PC-9 (cell line): ENCODE measurements around the gene COX18. TPM values are rescaled to one million over a fixed set of nuclear protein-coding genes. Genes with fewer than 3 reads are reported as not detected.

Experiments
- BruUV-seq: library from RNA; stranded (reverse); fragments of 400-500 nt; replicated peaks from 2 replicates; lab custom pipeline; 2021; lab: Mats Ljungman, UMichigan
- CTCF ChIA-PET: fragments of 300-600 bp; sonication (Branson Sonifier 250); formaldehyde crosslinking; loops from one replicate; lab custom pipeline; 2022; ENCODE audit warnings: antibody characterized with exemption; lab: Charles Lee
- POLR2A ChIA-PET: fragments of 300-600 bp; sonication (Branson Sonifier 250); formaldehyde crosslinking; loops from one replicate; lab custom pipeline; 2022; ENCODE audit warnings: antibody characterized with exemption; ENCODE audit not compliant: unreplicated experiment; lab: Charles Lee
- DNase-seq, 2 experiments: peaks; one replicate each; pipeline versions ENCODE4 v3.0.0 to v3.0.0-alpha.2; 2015 to 2022; ENCODE audit warnings: mixed read lengths in 1 of 2
- H2AFZ ChIP-seq: fragments of 200-600 bp; sonication (generic); 2 replicates; pipeline ENCODE4 v1.8.1; 2017; ENCODE audit warnings: antibody characterized with exemption
- H3F3A ChIP-seq: fragments of 200-600 bp; sonication (generic); 2 replicates; pipeline ENCODE4 v1.8.1; 2017; ENCODE audit warnings: antibody characterized with exemption, mild to moderate bottlenecking, low read depth; ENCODE audit not compliant: insufficient read depth
- H3K27ac ChIP-seq: fragments of 200-600 bp; sonication (generic); 2 replicates; pipeline ENCODE4 v1.6.1; 2016; ENCODE audit warnings: mixed run types
- H3K27me3 ChIP-seq: fragments of 200-600 bp; sonication (generic); 2 replicates; pipeline ENCODE4 v1.6.1; 2016; ENCODE audit warnings: low read depth, mixed run types; ENCODE audit not compliant: insufficient read depth
- H3K36me3 ChIP-seq: fragments of 200-600 bp; sonication (generic); 2 replicates; pipeline ENCODE4 v1.6.1; 2016; ENCODE audit warnings: low read depth, mixed run types
- H3K4me1 ChIP-seq: fragments of 200-600 bp; sonication (generic); replicated peaks from 2 replicates; pipeline ENCODE4 v1.6.1; 2016; ENCODE audit warnings: mixed run types; ENCODE audit not compliant: insufficient read depth
- H3K4me2 ChIP-seq: fragments of 200-600 bp; sonication (generic); 2 replicates; pipeline ENCODE4 v1.6.1; 2017; ENCODE audit warnings: mixed run types
- H3K4me3 ChIP-seq: fragments of 200-600 bp; sonication (generic); 2 replicates; pipeline ENCODE4 v1.6.1; 2016; ENCODE audit warnings: mixed run types
- H3K79me2 ChIP-seq: fragments of 200-600 bp; sonication (generic); 2 replicates; pipeline ENCODE4 v1.6.1; 2017; ENCODE audit warnings: low read depth, mixed run types
- H3K9me2 ChIP-seq: fragments of 200-600 bp; sonication (generic); 2 replicates; pipeline ENCODE4 v1.8.1; 2017; ENCODE audit warnings: mild to moderate bottlenecking; ENCODE audit not compliant: insufficient read depth
- H3K9me3 ChIP-seq: fragments of 200-600 bp; sonication (generic); 2 replicates; pipeline ENCODE4 v1.8.1; 2016; ENCODE audit warnings: low read depth; ENCODE audit not compliant: insufficient read depth
- H4K20me1 ChIP-seq: fragments of 200-600 bp; sonication (generic); 2 replicates; pipeline ENCODE4 v1.8.1; 2017; ENCODE audit not compliant: insufficient read depth
- EZH2 ChIP-seq: fragments of 200-600 bp; sonication (generic); IDR thresholded peaks from 2 replicates; pipeline ENCODE4 v1.8.0; 2017; ENCODE audit warnings: antibody characterized with exemption, low read depth
- intact Hi-C: fragments of 100-400 bp; cut with micrococcal nuclease; formaldehyde crosslinking; loops from one replicate; pipeline ENCODE4 v1.10.0; 2022; ENCODE audit not compliant: unreplicated experiment
- total RNA-seq: library from RNA; stranded (reverse); gene quantifications from 2 replicates; pipeline ENCODE4 v1.2.3, GENCODE V29; 2021
- TF ChIP-seq, protein P1 (sequence below): fragments of 200-600 bp; sonication (generic); conservative IDR thresholded peaks from 2 replicates; pipeline ENCODE4 v1.6.1; 2017; ENCODE audit warnings: mixed run types, antibody characterized with exemption, mild to moderate bottlenecking, moderate library complexity

Gene COX18
- total RNA-seq, 1 experiment from 2014 or later: 8.0 TPM

DNA sequence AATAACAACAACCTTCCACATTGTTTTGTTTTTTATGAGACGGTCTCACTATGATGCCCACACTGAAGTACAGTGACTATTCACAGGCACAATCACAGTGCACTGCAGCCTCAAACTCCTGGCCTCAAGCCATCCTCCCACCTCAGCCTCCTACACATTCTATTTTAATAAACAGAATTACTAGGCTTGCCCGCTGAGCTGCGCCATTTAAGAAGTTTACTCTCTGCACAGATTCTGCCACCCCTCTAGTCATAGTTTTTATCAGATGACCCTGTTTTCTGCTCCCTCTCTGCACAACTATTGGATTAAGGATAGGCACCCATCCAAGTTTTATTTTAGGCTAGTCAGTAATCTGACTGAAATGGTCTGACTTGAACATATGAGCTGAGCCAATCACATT lies 11.3 kb upstream of the COX18 start:
- intact Hi-C loops: no loop called here
- DNase-seq: no peak
- no peaks in the 10 kb centered on the region for H3K4me1 ChIP-seq
- no peaks in the 10 kb centered on the region for H3K27me3 ChIP-seq
- BruUV-seq: no TSS peak
- H3K79me2 ChIP-seq: no peaks in the 10 kb centered on the region
- H3K9me3 ChIP-seq: no peaks in the 10 kb centered on the region
- no peak overlapping the region for H3K4me2 ChIP-seq
- H3K36me3 ChIP-seq: peaks cover 7% of the 10 kb centered on the region; the same call in 1 of the 2 replicates
- no peak for TF ChIP-seq EZH2
- TF ChIP-seq, protein P1, sequence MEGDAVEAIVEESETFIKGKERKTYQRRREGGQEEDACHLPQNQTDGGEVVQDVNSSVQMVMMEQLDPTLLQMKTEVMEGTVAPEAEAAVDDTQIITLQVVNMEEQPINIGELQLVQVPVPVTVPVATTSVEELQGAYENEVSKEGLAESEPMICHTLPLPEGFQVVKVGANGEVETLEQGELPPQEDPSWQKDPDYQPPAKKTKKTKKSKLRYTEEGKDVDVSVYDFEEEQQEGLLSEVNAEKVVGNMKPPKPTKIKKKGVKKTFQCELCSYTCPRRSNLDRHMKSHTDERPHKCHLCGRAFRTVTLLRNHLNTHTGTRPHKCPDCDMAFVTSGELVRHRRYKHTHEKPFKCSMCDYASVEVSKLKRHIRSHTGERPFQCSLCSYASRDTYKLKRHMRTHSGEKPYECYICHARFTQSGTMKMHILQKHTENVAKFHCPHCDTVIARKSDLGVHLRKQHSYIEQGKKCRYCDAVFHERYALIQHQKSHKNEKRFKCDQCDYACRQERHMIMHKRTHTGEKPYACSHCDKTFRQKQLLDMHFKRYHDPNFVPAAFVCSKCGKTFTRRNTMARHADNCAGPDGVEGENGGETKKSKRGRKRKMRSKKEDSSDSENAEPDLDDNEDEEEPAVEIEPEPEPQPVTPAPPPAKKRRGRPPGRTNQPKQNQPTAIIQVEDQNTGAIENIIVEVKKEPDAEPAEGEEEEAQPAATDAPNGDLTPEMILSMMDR: no peak
- no peak overlapping the region for H3K4me3 ChIP-seq
- ChIA-PET POLR2A (no interaction called here), CTCF (no interaction called here)
- H4K20me1 ChIP-seq: 0 out of 2 replicates have a peak, but pooled peaks cover 6% of the 10 kb centered on the region
- H3K27ac ChIP-seq: no peak overlapping the region
- no peak overlapping the region for H2AFZ ChIP-seq
- H3F3A ChIP-seq: no peaks in the 10 kb centered on the region
- H3K9me2 ChIP-seq: no peaks in the 10 kb centered on the region

DNA sequence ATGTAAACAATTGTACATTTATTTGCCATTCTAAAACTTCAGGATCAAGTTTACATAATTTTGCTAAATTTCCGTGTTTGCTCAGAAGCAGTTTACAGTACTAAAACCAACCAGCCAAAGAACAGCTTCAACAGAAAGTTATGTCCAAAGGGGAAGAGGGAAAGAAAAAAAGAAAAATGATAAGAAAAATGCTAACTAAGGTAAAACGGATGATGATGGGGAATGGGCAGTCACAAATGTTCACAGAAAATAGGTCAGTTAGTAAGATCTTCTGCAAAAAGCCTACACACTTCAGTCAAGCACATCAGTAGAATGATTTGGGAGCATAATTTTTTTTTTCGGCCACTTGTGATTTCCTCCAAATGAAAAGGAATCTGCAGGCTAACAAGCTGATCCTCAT lies 6.3 kb upstream of the COX18 start:
- no TSS peak for BruUV-seq
- no peak overlapping the region for H3K4me3 ChIP-seq
- ChIA-PET CTCF (no interaction called here), POLR2A (no interaction called here)
- intact Hi-C loops: no loop called here
- H3K9me2 ChIP-seq: no peaks in the 10 kb centered on the region
- DNase-seq: no peak
- no peaks in the 10 kb centered on the region for H3K79me2 ChIP-seq
- no peaks in the 10 kb centered on the region for H3K27me3 ChIP-seq
- H3K4me2 ChIP-seq: no peak overlapping the region
- H3F3A ChIP-seq: peaks cover under 1% of the 10 kb centered on the region; the same call in 1 of the 2 replicates
- peaks cover 11% of the 10 kb centered on the region for H3K36me3 ChIP-seq
- no peaks in the 10 kb centered on the region for H3K4me1 ChIP-seq
- H3K27ac ChIP-seq: no peak overlapping the region
- no peaks in the 10 kb centered on the region for H4K20me1 ChIP-seq
- H2AFZ ChIP-seq: no peak overlapping the region
- H3K9me3 ChIP-seq: no peaks in the 10 kb centered on the region
- TF ChIP-seq, protein P1: no peak
- TF ChIP-seq EZH2: no peak

DNA sequence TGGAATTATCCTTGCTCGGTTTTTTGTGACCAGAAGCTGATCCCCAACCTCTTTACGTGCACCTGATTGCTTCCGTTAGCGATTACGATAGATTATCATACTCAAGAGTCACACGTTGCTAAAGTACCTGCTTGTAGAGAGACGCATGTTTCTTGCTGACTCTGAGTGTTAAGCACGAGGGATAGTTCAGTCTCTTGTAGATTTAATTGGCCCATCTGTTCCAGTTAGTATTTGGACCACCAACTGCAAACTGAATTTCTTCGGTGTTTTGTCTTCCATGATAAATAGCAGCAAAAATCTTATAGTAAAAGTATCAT lies 516 bp upstream of the COX18 start:
- no peaks in the 10 kb centered on the region for H3K9me2 ChIP-seq
- H3K4me3 ChIP-seq: peak overlapping the region; percentile 84; the same call in 1 of the 2 replicates
- TF ChIP-seq EZH2: no peak
- TF ChIP-seq, protein P1: no peak
- H3K36me3 ChIP-seq: no peaks in the 10 kb centered on the region
- CTCF ChIA-PET: no interaction called here
- H3K4me1 ChIP-seq: 0 out of 2 replicates have a peak, but pooled peaks cover 3% of the 10 kb centered on the region
- peak overlapping the region; percentile 96 for H3K4me2 ChIP-seq
- no peak for DNase-seq
- H3K9me3 ChIP-seq: no peaks in the 10 kb centered on the region
- H2AFZ ChIP-seq: peak overlapping the region; percentile 89
- BruUV-seq: TSS peak; percentile 96
- POLR2A ChIA-PET: interaction anchor here (1.0 kb wide), 1 partner anchor 189 kb away, joined by 5 read pairs; no protein-coding TSS in a partner anchor
- H3K79me2 ChIP-seq: peaks cover 11% of the 10 kb centered on the region
- H3K27ac ChIP-seq: peak overlapping the region; percentile 74
- H3F3A ChIP-seq: peaks cover 18% of the 10 kb centered on the region
- intact Hi-C loops: no loop called here
- no peaks in the 10 kb centered on the region for H3K27me3 ChIP-seq
- H4K20me1 ChIP-seq: no peaks in the 10 kb centered on the region
